KOPT-K1 (cell line): ENCODE results near the gene KCTD17.

Experiments used
- H3K27ac ChIP-seq: fragments of 200-600 bp; sonication (generic); 2 replicates; pipeline ENCODE4 v1.5.1; 2016; ENCODE audit warnings: antibody characterized with exemption, mild to moderate bottlenecking, low read depth, low read length; ENCODE audit not compliant: poor library complexity, severe bottlenecking
- H3K36me3 ChIP-seq: fragments of 200-600 bp; sonication (generic); 2 replicates; pipeline ENCODE4 v1.5.1; 2017; ENCODE audit warnings: antibody characterized with exemption, mild to moderate bottlenecking, low read length, moderate library complexity; ENCODE audit not compliant: insufficient read depth
- H3K9me3 ChIP-seq: fragments of 200-600 bp; sonication (generic); 2 replicates; pipeline ENCODE4 v1.5.1; 2017; ENCODE audit warnings: antibody characterized with exemption, low read length, mild to moderate bottlenecking; ENCODE audit not compliant: insufficient read depth, poor library complexity, severe bottlenecking

Gene KCTD17

DNA sequence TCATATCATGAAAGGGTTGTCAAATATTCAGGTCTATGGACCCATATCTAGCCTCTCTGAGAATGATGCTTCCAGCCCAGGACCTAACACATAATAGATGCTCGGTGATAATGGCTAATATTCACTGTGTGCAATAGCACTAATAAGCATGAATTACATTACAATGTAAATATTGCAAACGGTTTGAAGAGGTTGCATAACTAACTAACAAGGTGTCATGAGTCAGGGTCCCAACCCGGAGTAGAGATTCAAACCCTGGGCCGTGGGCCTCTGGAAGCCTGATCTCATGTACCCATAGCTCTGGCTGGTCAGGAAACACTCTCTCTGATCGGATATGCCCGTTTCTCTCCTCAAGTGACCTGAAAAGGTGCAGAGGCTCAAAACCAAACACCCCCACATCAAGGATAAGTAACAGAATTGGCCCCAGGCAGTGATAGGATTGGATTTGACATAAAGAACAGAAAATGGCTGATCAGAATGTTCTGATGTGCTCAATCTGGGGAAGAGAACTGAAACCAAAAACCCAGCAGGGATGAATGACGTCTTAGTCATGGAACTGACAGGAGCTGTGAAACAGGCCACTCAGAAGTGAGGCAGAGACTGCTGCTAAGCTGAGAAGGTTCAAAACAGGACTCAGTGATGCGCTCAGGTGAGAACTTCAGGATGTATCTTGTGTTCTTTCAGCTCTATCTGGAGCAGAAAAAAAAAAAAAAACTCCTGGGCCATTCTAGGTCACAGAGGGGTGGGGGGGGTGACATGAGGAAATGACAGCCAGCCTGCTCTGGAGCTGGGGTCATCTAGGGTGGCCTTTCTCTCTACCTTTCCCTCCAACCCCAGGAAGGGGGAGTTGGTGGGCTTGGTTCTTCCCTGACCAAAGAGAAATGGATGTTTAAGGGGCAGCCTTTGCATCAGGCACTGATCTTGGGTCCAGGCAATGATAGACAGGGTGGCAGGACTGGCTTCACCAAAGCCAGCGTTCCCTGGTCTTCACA is 6.6 kb upstream of the KCTD17 start:
- H3K36me3 ChIP-seq: no peaks in the 10 kb centered on the region
- no peaks in the 10 kb centered on the region for H3K9me3 ChIP-seq
- no peak overlapping the region for H3K27ac ChIP-seq

DNA sequence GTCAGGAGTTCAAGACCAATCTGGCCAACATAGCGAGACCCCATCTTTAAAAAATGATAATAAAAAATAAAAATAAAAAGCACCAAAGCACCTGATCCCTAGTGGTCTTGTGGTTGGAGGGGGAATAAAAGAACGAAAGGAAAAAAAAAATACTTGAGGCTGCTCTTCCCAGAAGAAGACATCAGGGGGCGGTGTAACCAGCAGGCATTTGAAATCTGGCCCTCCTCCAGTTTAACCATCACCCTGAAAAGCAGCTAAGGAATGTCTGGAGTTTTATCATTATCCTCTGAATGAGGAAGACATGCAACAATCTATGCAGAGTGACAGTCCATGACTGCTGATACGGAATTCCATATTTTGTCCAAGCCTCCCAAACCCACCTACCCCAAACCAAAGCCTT is 5.6 kb upstream of the KCTD17 start:
- Histone ChIP-seq H3K27ac (no peak overlapping the region), H3K36me3 (no peaks in the 10 kb centered on the region), H3K9me3 (no peaks in the 10 kb centered on the region)

DNA sequence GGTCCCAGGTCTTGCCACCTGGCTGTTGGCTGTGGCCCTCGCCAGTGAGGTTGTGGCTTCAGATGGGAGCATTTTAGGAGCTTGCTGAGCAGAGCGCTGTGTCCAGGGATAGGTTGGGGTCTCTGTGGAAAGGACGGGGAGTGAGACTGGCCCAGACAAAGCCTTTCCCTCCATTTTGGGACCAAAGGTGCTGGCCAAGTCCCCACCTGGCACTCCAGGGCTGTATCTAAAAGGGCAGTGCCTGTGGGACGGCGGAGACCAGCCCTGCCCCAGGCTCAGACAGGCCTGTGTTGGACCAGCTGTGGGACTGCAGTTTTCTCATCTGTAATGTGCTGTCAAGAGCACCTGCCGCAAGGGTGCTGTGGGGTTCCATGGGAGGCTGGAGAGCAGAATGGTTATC is 5.0 kb upstream of the KCTD17 start:
- H3K9me3 ChIP-seq: no peaks in the 10 kb centered on the region
- no peaks in the 10 kb centered on the region for H3K36me3 ChIP-seq
- H3K27ac ChIP-seq: no peak overlapping the region

- Histone ChIP-seq H3K27ac (no peak overlapping the region), H3K36me3 (no peaks in the 10 kb centered on the region), H3K9me3 (no peaks in the 10 kb centered on the region)
These were observed 4.5 kb upstream of the KCTD17 start for GRCh38 chr22:37047006-37047405.

GRCh38 chr22:37048133-37048532 is 3.4 kb upstream of the KCTD17 start:
- H3K36me3 ChIP-seq: no peaks in the 10 kb centered on the region
- H3K27ac ChIP-seq: no peak overlapping the region
- H3K9me3 ChIP-seq: no peaks in the 10 kb centered on the region

DNA sequence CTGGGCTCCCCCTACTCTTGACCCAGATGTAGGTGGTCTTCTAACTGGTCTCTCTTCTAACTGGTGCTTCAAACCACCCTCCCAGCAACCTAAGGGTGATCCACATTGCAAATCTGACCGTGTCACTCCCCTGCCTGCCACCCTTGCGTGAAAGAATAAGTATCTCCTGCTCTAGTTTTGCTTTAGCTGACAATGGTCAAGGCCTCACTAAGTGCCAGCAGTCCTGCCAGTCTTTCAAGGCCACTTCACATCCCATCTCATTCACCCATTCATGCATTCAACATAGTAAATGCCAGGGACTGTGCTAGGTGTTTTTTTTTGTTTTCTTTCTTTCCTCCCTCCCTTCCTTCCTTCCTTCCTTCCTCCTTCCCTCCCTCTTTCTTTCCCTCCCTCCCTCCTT is 2.3 kb upstream of the KCTD17 start:
- Histone ChIP-seq H3K27ac (no peak overlapping the region), H3K36me3 (no peaks in the 10 kb centered on the region), H3K9me3 (no peaks in the 10 kb centered on the region)

GRCh38 chr22:37050913-37051312 is 629 bp upstream of the KCTD17 start:
- H3K36me3 ChIP-seq: no peaks in the 10 kb centered on the region
- no peak overlapping the region for H3K27ac ChIP-seq
- no peaks in the 10 kb centered on the region for H3K9me3 ChIP-seq

DNA sequence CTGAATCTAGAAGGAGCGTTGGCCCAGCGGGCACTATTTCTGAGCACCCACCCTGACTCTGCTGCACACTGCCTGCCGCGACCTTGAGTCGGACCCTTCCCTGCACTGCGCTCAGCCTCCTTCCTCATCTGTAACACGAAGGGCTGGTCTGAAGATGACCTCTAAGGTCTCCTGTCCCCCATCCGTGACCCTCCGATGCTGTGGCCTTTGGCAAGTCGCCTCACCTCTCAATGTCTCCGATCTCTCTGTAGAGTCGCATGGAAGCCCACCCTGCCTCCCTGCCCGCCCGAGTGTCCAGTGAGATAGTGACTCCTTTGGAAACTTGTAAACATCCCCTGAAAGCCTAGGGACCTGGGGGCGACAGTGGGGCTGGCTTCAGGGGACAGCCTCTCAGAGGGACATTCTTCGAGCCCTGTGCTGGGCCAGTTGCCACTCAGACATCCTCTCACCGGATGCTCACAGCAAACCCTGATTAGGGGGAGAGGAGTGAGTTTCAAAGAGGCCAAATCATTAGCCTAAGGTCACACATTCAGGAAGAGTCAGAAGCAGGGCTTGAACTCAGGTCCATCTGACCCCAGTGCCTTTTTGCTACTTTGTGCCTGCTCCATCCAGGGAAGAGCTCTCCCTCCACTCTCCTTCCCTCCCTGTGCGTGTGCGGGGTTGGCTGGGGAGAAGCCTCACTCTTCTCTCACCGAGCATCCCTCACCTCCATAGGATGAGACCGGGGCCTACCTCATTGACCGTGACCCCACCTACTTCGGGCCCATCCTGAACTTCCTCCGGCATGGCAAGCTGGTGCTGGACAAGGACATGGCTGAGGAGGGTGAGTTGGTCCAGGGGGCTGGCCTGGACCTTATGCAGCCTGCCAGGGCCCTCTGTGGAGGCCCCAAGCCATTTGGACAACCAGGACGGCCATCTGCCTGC is 1.1 kb downstream of the KCTD17 start:
- Histone ChIP-seq H3K36me3 (no peaks in the 10 kb centered on the region; the same call in 1 of the 2 replicates), H3K9me3 (no peaks in the 10 kb centered on the region), H3K27ac (no peak overlapping the region)

- Histone ChIP-seq H3K27ac (no peak overlapping the region), H3K36me3 (peaks cover 2% of the 10 kb centered on the region; the same call in 1 of the 2 replicates), H3K9me3 (no peaks in the 10 kb centered on the region)
These were observed 1.9 kb downstream of the KCTD17 start for GRCh38 chr22:37053310-37054055.

DNA sequence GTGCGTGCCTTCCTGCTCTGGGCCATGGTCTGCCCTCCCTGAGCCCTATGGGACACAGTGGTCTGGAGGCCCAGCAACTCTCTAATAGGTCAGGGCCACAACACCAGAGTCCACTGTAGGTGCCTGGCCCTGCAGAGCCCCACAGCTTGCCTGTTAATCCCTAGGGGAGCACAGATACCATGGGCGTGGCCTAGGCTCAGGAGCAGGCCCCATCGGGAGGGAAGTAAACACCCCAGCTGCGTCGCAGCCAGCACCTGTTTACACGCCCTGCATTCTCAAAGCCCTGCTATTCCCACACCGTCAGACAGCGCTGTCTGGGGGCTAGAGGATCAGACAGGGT is 2.5 kb downstream of the KCTD17 start:
- Histone ChIP-seq H3K9me3 (no peaks in the 10 kb centered on the region), H3K27ac (no peak overlapping the region), H3K36me3 (peaks cover 4% of the 10 kb centered on the region; the same call in 1 of the 2 replicates)

GRCh38 chr22:37054600-37055365 is 3.2 kb downstream of the KCTD17 start:
- peaks cover 4% of the 10 kb centered on the region; the same call in 1 of the 2 replicates for H3K36me3 ChIP-seq
- no peaks in the 10 kb centered on the region for H3K9me3 ChIP-seq
- H3K27ac ChIP-seq: no peak overlapping the region

- no peak overlapping the region for H3K27ac ChIP-seq
- peaks cover 4% of the 10 kb centered on the region; the same call in 1 of the 2 replicates for H3K36me3 ChIP-seq
- no peaks in the 10 kb centered on the region for H3K9me3 ChIP-seq
These were observed 4.7 kb downstream of the KCTD17 start for GRCh38 chr22:37056246-37056645.

- H3K36me3 ChIP-seq: peaks cover 4% of the 10 kb centered on the region; the same call in 1 of the 2 replicates
- no peaks in the 10 kb centered on the region for H3K9me3 ChIP-seq
- H3K27ac ChIP-seq: no peak overlapping the region
These were observed 5.7 kb downstream of the KCTD17 start for GRCh38 chr22:37057226-37057625.
